GM15510 (cell line): Measurements from ENCODE around the gene SLC4A1.

Experiments
- POLR2A ChIP-seq: IDR thresholded peaks from 3 replicates; pipeline ENCODE4 v1.6.1; 2011; ENCODE audit warnings: borderline replicate concordance; ENCODE audit not compliant: insufficient read length; ENCODE audit errors: extremely low read depth

SLC4A1 gene

GRCh38 chr17:44254361-44255095, 13.4 kb downstream of the SLC4A1 start:
- TF ChIP-seq POLR2A, result no peak

GRCh38 chr17:44253006-44253405, 14.9 kb downstream of the SLC4A1 start:
- no peak for TF ChIP-seq POLR2A

- TF ChIP-seq POLR2A, result no peak
Measured at GRCh38 chr17:44251062-44251461, 16.9 kb downstream of the SLC4A1 start.

GRCh38 chr17:44249501-44250246, 18.3 kb downstream of the SLC4A1 start:
- no peak for TF ChIP-seq POLR2A

DNA sequence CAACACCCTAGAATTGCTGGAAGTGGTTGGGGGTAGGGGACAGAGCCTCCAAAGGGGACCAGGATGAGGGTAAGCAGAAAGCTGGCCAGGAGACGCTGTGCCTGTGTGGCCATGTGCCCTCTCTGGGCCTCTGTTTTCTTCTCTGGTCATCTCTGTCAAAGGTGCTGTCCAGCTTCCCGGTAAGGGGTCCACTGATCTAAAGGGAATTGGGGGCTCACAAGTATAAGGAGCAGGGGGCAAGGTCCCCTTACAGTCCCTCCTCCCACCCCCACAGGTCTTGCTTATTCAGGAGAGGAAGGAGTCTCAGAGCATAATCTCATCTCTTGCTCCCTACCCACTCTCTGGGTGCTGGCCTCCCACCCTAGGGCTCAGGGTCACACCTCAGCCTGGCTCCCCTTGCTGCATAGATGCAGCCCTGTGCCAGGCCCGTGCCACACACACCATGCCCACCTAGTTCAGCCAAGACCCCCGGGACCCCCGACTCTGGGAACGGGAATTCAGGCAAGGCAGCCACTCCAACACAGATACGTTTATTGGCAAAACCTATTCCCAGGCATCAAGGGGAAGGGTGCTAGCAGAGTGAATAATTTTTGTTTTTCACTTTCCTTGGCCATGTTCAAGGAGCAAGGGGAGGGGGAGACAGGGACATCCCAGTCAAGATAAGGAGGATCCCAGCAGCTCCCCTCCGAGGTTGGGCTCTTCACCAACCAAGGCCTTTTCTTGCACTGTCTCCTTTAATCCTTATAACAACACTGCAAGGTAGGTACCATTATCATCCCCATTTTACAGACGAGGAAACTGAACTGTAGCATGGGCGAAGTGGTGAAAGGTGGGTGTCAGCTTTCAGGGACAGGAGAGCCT, 19.8 kb downstream of the SLC4A1 start:
- no peak for TF ChIP-seq POLR2A

DNA sequence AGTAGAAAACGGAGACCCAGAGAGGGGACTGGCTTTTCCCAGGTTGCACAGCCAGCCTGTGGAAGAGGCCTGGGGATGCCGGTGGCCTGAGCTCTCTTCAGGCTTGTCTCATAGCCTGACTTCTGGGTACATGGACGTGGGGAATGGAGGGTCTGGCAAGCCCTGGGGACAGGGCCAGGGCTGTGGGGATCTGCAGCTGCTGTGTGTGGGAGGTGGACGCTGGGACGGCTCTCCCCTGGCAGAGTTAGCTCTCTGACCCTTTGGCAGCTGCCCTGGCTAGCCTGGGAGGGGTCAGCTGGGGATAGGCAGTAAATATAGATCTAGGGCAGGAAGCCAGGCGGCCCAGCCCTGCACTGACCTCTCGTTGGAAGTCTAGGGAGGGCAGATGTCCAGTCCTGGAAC, 20.5 kb downstream of the SLC4A1 start:
- no peak for TF ChIP-seq POLR2A

- no peak for TF ChIP-seq POLR2A
Measured at GRCh38 chr17:44241106-44241624, 26.8 kb downstream of the SLC4A1 start.

DNA sequence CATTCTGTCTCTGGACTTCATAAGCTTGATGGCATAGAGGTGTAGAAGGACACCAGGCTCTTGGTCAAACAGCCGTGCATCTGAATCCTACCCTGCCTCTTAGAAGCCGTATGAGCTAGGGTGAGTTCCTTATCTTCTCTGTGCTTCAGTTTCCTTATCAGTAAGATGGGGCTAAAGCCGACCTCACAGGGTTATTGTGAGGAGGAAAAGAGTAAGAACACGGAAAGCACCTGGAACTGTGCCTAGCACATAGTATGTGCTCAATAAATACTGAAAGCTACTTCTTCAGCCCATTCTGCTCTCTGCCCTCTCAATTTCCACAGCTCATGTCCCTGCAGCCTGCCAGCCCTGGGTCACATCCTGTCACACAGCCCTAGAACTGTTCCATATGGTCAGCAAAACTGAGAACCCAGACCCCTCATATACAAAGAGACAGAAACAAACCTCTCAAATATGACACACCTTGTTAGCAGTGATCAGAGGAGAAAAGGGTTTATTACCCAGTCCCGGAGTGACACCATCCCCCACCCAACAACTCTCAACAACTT, 31.4 kb downstream of the SLC4A1 start:
- no peak for TF ChIP-seq POLR2A

DNA sequence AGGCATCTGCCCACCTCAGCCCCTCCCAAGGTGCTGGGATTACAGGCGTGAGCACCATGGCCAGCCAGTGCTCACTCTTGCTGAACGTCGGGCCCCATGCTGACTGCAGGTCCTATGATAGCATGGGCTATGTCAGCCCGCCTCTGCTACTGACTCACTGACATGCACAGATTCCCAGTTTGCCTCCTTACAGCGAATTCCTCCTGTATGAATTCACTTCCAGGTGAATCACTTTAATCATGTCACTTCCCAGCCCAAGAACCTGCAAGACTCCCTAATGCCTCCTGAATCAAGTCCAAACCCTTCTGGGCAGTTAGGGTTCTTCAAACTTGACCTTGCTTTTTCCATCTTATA, 32.4 kb downstream of the SLC4A1 start:
- TF ChIP-seq POLR2A, result no peak

DNA sequence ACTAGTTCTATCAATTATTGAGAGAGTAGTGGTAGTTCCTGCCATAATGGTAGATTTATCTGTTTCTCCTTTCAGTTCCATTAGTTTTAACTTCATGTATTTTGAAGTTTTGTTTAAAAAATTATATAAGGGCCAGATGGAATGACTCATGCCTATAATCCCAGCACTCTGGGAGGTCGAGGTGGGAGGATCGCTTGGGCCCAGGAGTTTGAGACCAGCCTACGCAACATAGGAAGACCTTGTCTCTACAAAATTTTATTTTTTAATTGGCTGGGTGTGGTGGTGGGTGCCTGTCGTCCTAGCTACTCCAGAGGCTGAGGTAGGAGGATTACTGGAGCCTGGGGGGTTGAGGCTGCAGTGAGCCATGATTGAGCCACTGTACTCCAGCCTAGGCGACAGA, 34.4 kb downstream of the SLC4A1 start:
- no peak for TF ChIP-seq POLR2A

GRCh38 chr17:44232061-44232460, 35.9 kb downstream of the SLC4A1 start:
- TF ChIP-seq POLR2A, result no peak

GRCh38 chr17:44230140-44230539, 37.8 kb downstream of the SLC4A1 start:
- TF ChIP-seq POLR2A, result no peak

DNA sequence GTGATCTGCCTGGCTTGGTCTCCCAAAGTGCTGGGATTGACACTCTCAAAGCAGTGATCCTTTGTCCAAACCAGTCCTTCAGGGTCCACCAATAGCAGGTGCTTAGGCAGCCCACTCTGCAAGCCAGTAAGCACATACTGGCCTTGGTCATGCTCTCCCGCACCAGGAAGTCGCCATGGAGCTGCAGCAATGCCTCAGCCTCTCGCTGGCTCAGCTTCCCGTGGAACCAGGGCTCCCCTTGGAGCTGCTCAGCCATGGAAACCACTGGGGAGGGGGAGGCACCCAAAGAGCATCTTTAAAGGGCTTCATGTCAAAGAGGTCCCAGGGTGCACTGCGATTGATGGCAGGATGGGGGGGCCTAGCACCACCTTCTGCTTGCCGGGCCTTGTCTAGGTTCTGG, 38.8 kb downstream of the SLC4A1 start:
- no peak for TF ChIP-seq POLR2A

- no peak for TF ChIP-seq POLR2A
Measured at GRCh38 chr17:44223541-44224071, 44.3 kb downstream of the SLC4A1 start.
